Activated naive CD4-positive, alpha-beta T cell treated with anti-CD3 and anti-CD28 coated beads, Interleukin-2, amount 50 U/mL, for 24 hours (primary cell): Measurements from ENCODE around the gene MOGAT1.

Source experiments
- H3K27ac Mint-ChIP-seq: one replicate; pipeline ENCODE4 v1.8.0; 2021; ENCODE audit warnings: mild to moderate bottlenecking, mixed read lengths
- H3K27me3 Mint-ChIP-seq: one replicate; pipeline ENCODE4 v1.8.0; 2021; ENCODE audit warnings: mixed read lengths
- H3K36me3 Mint-ChIP-seq: one replicate; pipeline ENCODE4 v1.8.0; 2021; ENCODE audit warnings: mixed read lengths
- H3K4me1 Mint-ChIP-seq: one replicate; pipeline ENCODE4 v1.8.0; 2021; ENCODE audit warnings: mixed read lengths
- H3K4me3 Mint-ChIP-seq: one replicate; pipeline ENCODE4 v1.8.0; 2021; ENCODE audit warnings: mild to moderate bottlenecking, mixed read lengths
- H3K9me3 Mint-ChIP-seq: one replicate; pipeline ENCODE4 v1.8.0; 2021; ENCODE audit warnings: mixed read lengths

Gene MOGAT1

GRCh38 chr2:222671259-222672067, at the start of gene MOGAT1:
MOGAT1 (plus strand) TSS chr2:222671658; CDS start chr2:222671786, 128 bp downstream.
- Mint-ChIP-seq H3K27me3 (peaks cover 34% of the 10 kb centered on the region), H3K4me3 (no peak within 1 kb of the TSS), H3K27ac (peak within 1 kb of the TSS; percentile 6), H3K9me3 (no peaks in the 10 kb centered on the region), H3K4me1 (peaks cover 10% of the 10 kb centered on the region), H3K36me3 (no peaks in the 10 kb centered on the region)

- peaks cover 17% of the 10 kb centered on the region for H3K36me3 Mint-ChIP-seq
- no peak overlapping the region for H3K4me3 Mint-ChIP-seq
- no peaks in the 10 kb centered on the region for H3K9me3 Mint-ChIP-seq
- H3K4me1 Mint-ChIP-seq: no peaks in the 10 kb centered on the region
- H3K27ac Mint-ChIP-seq: no peak overlapping the region
- H3K27me3 Mint-ChIP-seq: no peaks in the 10 kb centered on the region
These were observed 49.6 kb upstream of the MOGAT1 start for GRCh38 chr2:222621893-222622292.

GRCh38 chr2:222622910-222623309, 48.5 kb upstream of the MOGAT1 start:
- Mint-ChIP-seq H3K4me3 (no peak overlapping the region), H3K4me1 (no peaks in the 10 kb centered on the region), H3K27me3 (no peaks in the 10 kb centered on the region), H3K27ac (no peak overlapping the region), H3K36me3 (peaks cover 26% of the 10 kb centered on the region), H3K9me3 (no peaks in the 10 kb centered on the region)

- Mint-ChIP-seq H3K27ac (no peak overlapping the region), H3K9me3 (no peaks in the 10 kb centered on the region), H3K36me3 (peaks cover 29% of the 10 kb centered on the region), H3K27me3 (no peaks in the 10 kb centered on the region), H3K4me3 (no peak overlapping the region), H3K4me1 (no peaks in the 10 kb centered on the region)
These were observed 47.6 kb upstream of the MOGAT1 start for GRCh38 chr2:222623756-222624309.

GRCh38 chr2:222627764-222628163, 43.7 kb upstream of the MOGAT1 start:
- H3K4me3 Mint-ChIP-seq: no peak overlapping the region
- H3K9me3 Mint-ChIP-seq: no peaks in the 10 kb centered on the region
- no peaks in the 10 kb centered on the region for H3K4me1 Mint-ChIP-seq
- H3K27me3 Mint-ChIP-seq: no peaks in the 10 kb centered on the region
- peak overlapping the region; percentile 52 for H3K27ac Mint-ChIP-seq
- peaks cover 33% of the 10 kb centered on the region for H3K36me3 Mint-ChIP-seq

GRCh38 chr2:222635295-222635694, 36.2 kb upstream of the MOGAT1 start:
- Mint-ChIP-seq H3K27me3 (no peaks in the 10 kb centered on the region), H3K9me3 (no peaks in the 10 kb centered on the region), H3K27ac (peak overlapping the region; percentile 51), H3K36me3 (peaks cover 43% of the 10 kb centered on the region), H3K4me1 (no peaks in the 10 kb centered on the region), H3K4me3 (no peak overlapping the region)

GRCh38 chr2:222637067-222637466, 34.4 kb upstream of the MOGAT1 start:
- no peak overlapping the region for H3K4me3 Mint-ChIP-seq
- H3K36me3 Mint-ChIP-seq: peaks cover 37% of the 10 kb centered on the region
- H3K27ac Mint-ChIP-seq: no peak overlapping the region
- H3K4me1 Mint-ChIP-seq: peaks cover 7% of the 10 kb centered on the region
- no peaks in the 10 kb centered on the region for H3K9me3 Mint-ChIP-seq
- no peaks in the 10 kb centered on the region for H3K27me3 Mint-ChIP-seq

- Mint-ChIP-seq H3K27ac (no peak overlapping the region), H3K36me3 (peaks cover 45% of the 10 kb centered on the region), H3K9me3 (no peaks in the 10 kb centered on the region), H3K4me3 (no peak overlapping the region), H3K4me1 (peaks cover 29% of the 10 kb centered on the region), H3K27me3 (no peaks in the 10 kb centered on the region)
These were observed 30.1 kb upstream of the MOGAT1 start for GRCh38 chr2:222641336-222641735.

- H3K27ac Mint-ChIP-seq: no peak overlapping the region
- H3K4me1 Mint-ChIP-seq: peaks cover 30% of the 10 kb centered on the region
- no peak overlapping the region for H3K4me3 Mint-ChIP-seq
- peaks cover 41% of the 10 kb centered on the region for H3K36me3 Mint-ChIP-seq
- no peaks in the 10 kb centered on the region for H3K27me3 Mint-ChIP-seq
- H3K9me3 Mint-ChIP-seq: no peaks in the 10 kb centered on the region
These were observed 28.3 kb upstream of the MOGAT1 start for GRCh38 chr2:222643134-222643533.

- no peaks in the 10 kb centered on the region for H3K27me3 Mint-ChIP-seq
- H3K4me3 Mint-ChIP-seq: no peak overlapping the region
- no peak overlapping the region for H3K27ac Mint-ChIP-seq
- H3K36me3 Mint-ChIP-seq: peaks cover 40% of the 10 kb centered on the region
- H3K4me1 Mint-ChIP-seq: peaks cover 49% of the 10 kb centered on the region
- no peaks in the 10 kb centered on the region for H3K9me3 Mint-ChIP-seq
These were observed 25.4 kb upstream of the MOGAT1 start for GRCh38 chr2:222646008-222646407.

- H3K36me3 Mint-ChIP-seq: peaks cover 33% of the 10 kb centered on the region
- H3K4me1 Mint-ChIP-seq: peaks cover 62% of the 10 kb centered on the region
- H3K9me3 Mint-ChIP-seq: no peaks in the 10 kb centered on the region
- no peak overlapping the region for H3K27ac Mint-ChIP-seq
- no peaks in the 10 kb centered on the region for H3K27me3 Mint-ChIP-seq
- H3K4me3 Mint-ChIP-seq: no peak overlapping the region
These were observed 21.7 kb upstream of the MOGAT1 start for GRCh38 chr2:222649801-222650200.

GRCh38 chr2:222651718-222652418, 19.6 kb upstream of the MOGAT1 start:
- Mint-ChIP-seq H3K4me1 (peaks cover 65% of the 10 kb centered on the region), H3K27ac (no peak overlapping the region), H3K27me3 (no peaks in the 10 kb centered on the region), H3K4me3 (no peak overlapping the region), H3K9me3 (no peaks in the 10 kb centered on the region), H3K36me3 (peaks cover 22% of the 10 kb centered on the region)

- Mint-ChIP-seq H3K27ac (peak overlapping the region; percentile 73), H3K4me3 (peak overlapping the region; percentile 84), H3K27me3 (no peaks in the 10 kb centered on the region), H3K36me3 (peaks cover 20% of the 10 kb centered on the region), H3K9me3 (no peaks in the 10 kb centered on the region), H3K4me1 (peaks cover 67% of the 10 kb centered on the region)
These were observed 18.8 kb upstream of the MOGAT1 start for GRCh38 chr2:222652491-222653255.

GRCh38 chr2:222653280-222653679, 18.2 kb upstream of the MOGAT1 start:
- H3K4me3 Mint-ChIP-seq: peak overlapping the region; percentile 84
- peaks cover 64% of the 10 kb centered on the region for H3K4me1 Mint-ChIP-seq
- peaks cover 17% of the 10 kb centered on the region for H3K36me3 Mint-ChIP-seq
- no peaks in the 10 kb centered on the region for H3K9me3 Mint-ChIP-seq
- H3K27ac Mint-ChIP-seq: peak overlapping the region; percentile 73
- no peaks in the 10 kb centered on the region for H3K27me3 Mint-ChIP-seq

- H3K27ac Mint-ChIP-seq: peak within 1 kb of the TSS; percentile 99
- peak within 1 kb of the TSS; percentile 99 for H3K4me3 Mint-ChIP-seq
These were observed 15.5 kb upstream of the MOGAT1 start, which contains the start of gene FARSB for GRCh38 chr2:222655787-222656525. FARSB (minus strand) TSS chr2:222656092; CDS start chr2:222656073, 19 bp downstream.

More at GRCh38 chr2:222655787-222656525, 15.5 kb upstream of the MOGAT1 start, which contains the start of gene FARSB:
- Mint-ChIP-seq H3K9me3 (no peaks in the 10 kb centered on the region), H3K36me3 (peaks cover 12% of the 10 kb centered on the region), H3K27me3 (no peaks in the 10 kb centered on the region), H3K4me1 (peaks cover 48% of the 10 kb centered on the region)
